D721Med (cell line): Measurements from ENCODE around the gene MED16.

Experiments used
- DNase-seq: peaks from one replicate; pipeline ENCODE4 v3.0.0; 2011; ENCODE audit warnings: low spot score; ENCODE audit not compliant: insufficient read length
- FAIRE-seq: peaks from 2 replicates; lab custom pipeline; 2011; peaks lifted over from hg19 to GRCh38; lab: Jason Lieb, UNC
- CTCF ChIP-seq: IDR thresholded peaks from 2 replicates; pipeline ENCODE4 v1.5.1; 2012; ENCODE audit warnings: mild to moderate bottlenecking, control low read depth; ENCODE audit not compliant: insufficient read depth; ENCODE audit errors: missing control alignments

Gene MED16

GRCh38 chr19:867301-867793 is 25.6 kb downstream of the MED16 start:
- DNase-seq (no peak), FAIRE-seq (no peak)
- TF ChIP-seq CTCF = no peak

GRCh38 chr19:866769-867300 is 26.2 kb downstream of the MED16 start:
- no peak for DNase-seq
- TF ChIP-seq CTCF = no peak
- FAIRE-seq = no peak

GRCh38 chr19:863315-863620 is 29.7 kb downstream of the MED16 start:
- no peak for TF ChIP-seq CTCF
- DNase-seq = no peak
- FAIRE-seq = no peak

- FAIRE-seq (no peak), DNase-seq (no peak)
- TF ChIP-seq CTCF = no peak
Observed at GRCh38 chr19:862581-863314, 30.2 kb downstream of the MED16 start.

GRCh38 chr19:861756-862580 is 31.0 kb downstream of the MED16 start:
- TF ChIP-seq CTCF = no peak
- FAIRE-seq (no peak), DNase-seq (no peak)

GRCh38 chr19:861141-861755 is 31.7 kb downstream of the MED16 start:
- no peak for TF ChIP-seq CTCF
- DNase-seq (no peak), FAIRE-seq (no peak)
